ENCODE data around the gene KANSL1L.

GRCh38 chr2:210003359-210003758 is 167.8 kb downstream of the KANSL1L start:
- TF ChIP-seq, protein P1, sequence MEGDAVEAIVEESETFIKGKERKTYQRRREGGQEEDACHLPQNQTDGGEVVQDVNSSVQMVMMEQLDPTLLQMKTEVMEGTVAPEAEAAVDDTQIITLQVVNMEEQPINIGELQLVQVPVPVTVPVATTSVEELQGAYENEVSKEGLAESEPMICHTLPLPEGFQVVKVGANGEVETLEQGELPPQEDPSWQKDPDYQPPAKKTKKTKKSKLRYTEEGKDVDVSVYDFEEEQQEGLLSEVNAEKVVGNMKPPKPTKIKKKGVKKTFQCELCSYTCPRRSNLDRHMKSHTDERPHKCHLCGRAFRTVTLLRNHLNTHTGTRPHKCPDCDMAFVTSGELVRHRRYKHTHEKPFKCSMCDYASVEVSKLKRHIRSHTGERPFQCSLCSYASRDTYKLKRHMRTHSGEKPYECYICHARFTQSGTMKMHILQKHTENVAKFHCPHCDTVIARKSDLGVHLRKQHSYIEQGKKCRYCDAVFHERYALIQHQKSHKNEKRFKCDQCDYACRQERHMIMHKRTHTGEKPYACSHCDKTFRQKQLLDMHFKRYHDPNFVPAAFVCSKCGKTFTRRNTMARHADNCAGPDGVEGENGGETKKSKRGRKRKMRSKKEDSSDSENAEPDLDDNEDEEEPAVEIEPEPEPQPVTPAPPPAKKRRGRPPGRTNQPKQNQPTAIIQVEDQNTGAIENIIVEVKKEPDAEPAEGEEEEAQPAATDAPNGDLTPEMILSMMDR (IDR thresholded peaks at IDR 0.05): no peak
- TF ChIP-seq POLR2A (IDR thresholded peaks at IDR 0.05): no peak
